GM12873 (cell line): ENCODE measurements around the gene PKM.

Source experiments
- TF ChIP-seq, protein P1 (sequence below): IDR thresholded peaks from 2 replicates; pipeline ENCODE4 v1.5.1; 2012; ENCODE audit warnings: low read depth, mild to moderate bottlenecking, moderate library complexity, low read length, control low read depth; ENCODE audit not compliant: insufficient read depth; ENCODE audit errors: missing control alignments

The PKM gene

DNA sequence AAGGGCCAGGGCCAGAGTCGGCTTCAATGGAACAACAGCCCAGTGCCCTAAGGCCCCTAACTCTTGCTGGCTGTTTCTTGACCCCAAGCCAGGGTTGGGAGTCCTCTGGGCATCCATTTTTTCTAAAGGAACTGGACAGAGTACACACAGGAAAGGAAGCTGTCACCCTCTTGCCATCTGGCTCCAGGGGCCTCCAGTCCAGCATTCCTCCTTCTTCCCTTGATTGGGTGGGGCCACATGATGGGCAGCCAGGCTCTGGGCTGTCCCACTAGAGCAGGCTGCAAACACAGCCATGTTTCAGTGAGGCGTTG, 31.8 kb downstream of the PKM start:
- TF ChIP-seq, protein P1, sequence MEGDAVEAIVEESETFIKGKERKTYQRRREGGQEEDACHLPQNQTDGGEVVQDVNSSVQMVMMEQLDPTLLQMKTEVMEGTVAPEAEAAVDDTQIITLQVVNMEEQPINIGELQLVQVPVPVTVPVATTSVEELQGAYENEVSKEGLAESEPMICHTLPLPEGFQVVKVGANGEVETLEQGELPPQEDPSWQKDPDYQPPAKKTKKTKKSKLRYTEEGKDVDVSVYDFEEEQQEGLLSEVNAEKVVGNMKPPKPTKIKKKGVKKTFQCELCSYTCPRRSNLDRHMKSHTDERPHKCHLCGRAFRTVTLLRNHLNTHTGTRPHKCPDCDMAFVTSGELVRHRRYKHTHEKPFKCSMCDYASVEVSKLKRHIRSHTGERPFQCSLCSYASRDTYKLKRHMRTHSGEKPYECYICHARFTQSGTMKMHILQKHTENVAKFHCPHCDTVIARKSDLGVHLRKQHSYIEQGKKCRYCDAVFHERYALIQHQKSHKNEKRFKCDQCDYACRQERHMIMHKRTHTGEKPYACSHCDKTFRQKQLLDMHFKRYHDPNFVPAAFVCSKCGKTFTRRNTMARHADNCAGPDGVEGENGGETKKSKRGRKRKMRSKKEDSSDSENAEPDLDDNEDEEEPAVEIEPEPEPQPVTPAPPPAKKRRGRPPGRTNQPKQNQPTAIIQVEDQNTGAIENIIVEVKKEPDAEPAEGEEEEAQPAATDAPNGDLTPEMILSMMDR, result no peak

DNA sequence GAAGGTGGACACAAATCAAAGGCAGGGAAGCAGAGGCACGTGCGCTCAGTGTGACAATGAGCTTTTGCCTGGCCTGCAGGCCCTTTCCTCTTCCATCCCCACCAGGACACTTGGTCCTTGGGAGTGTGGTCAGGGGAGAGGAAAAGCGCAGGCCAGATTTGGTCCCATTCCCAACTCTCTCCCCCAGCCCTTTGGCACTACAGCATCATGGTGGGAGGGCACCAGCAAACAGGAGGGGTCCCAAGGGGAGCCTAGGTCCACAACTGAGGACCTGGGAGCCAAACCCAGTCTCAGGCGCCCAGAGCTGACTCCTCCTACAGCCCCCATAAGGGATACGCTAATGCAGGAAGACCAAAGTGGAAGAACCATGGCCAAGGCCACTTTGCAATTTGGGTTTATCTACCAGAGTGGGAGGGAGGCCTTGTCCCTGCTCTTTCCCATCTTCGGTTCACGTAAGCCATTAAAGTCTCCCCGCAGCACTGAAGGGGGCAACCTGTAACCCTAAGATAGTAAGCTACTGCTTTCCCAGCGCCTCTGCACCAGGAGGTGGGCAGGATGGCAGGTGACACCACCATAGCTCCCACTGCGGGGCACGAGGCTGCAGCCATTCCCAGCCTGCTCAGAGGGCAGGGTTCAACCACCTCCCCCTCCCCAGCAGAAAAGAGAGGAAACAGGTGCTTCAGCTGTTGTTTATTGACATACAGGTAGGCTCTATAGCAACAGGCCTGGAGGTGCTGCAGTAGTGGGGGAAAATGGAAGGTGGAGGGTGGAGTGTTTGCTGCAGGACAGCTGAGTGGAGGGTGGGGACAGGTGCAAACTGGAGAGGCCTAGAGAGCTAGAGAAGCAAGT, 32.4 kb downstream of the PKM start:
- TF ChIP-seq, protein P1, result no peak

DNA sequence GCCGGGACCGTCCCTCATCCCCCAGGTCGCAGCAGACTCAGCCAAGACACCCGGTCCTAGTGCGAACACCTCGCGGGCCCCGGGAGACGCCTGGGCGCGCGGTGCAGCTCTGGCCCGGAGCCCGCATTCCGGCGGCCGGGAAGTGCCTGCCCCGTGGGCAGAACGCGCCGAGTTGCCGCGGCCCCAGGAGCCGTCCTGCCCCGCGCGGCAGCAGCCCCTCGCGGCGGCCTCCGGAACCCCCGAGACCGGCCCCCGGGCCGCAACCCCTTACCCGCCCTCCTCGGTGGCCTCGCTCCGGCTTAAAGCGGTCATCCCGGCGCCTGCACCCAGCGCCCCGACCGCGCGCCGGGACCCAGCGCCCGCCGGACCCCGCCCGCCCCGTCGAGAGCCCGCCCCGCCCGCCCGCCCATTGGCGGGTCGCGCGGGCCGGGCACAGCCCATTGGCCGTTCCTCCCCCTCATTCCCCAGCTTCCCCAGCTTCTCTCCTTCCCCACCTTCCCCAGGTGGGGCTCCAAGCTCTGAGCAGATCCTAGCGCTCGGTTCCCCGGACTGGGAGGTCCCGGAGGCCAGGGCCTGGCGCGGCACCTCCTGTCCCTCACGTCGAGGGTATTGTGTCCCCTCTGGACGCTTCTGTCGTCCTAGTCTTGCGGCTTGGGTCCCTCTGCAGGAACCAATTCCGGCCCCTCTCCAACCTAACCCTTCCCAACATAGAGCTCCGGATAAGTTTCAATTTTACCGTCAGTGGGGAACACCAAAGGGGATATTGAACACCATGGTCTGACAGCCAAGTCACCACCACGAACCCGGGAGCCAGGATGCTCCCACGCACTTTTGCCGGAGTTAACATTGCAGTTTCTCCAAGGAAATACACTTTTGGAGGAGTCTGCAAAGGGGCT, 33.3 kb downstream of the PKM start, which contains the start of gene GRAMD2A:
Gene GRAMD2A (minus strand): TSS at position 328 of the 896 bp plus-strand sequence.
- TF ChIP-seq, protein P1, result no peak

DNA sequence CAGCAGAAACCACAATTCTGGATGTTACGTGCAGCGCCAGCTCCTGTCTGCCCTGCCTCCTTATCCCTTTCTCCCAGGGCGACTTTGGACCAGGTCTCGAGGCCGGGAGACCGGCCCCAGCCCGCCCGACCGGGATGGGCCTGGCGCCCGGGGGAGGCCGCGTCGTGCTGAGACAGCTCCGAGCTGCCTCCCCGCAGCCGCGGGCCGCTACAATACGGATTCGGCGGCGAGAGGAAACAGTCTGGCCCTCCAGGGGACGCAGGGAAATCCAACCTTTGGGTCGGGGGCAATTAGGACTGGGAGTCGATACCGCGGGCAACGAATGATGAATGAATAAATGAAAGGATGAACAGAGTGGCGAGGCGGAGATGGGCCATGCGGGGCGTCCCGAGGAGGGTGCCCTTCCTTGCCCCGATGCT, 33.9 kb downstream of the PKM start:
- TF ChIP-seq, protein P1, result no peak

DNA sequence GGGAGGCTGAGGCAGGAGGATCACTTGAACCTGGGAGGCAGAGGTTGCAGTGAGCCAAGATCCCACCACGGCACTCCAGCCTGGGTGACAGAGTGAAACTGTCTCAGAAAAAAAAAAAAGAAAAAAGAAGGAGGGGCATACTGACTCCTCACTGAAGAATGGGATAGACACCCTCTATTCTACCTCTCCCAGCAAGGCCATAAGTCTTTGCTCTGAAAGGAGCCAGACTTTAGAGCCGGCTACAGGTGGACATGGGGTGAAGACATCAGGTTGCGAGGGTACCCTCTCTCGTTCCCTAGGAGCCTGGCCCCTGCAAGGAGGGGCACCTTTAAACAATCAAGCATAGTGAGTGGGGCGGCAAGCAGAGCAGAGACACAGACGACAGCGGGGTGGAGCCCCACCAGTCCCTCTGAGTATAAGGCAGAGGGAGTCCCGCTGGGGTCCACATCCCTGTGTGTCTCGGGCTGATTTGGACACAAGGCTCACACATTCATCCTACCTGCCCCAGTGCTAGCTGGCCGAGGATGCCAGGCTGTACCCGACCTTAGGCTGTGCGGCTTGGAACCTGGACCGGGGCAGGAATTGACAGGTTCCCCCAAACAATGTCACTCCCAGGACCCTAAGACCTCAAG, 34.5 kb downstream of the PKM start:
- TF ChIP-seq, protein P1, result no peak

DNA sequence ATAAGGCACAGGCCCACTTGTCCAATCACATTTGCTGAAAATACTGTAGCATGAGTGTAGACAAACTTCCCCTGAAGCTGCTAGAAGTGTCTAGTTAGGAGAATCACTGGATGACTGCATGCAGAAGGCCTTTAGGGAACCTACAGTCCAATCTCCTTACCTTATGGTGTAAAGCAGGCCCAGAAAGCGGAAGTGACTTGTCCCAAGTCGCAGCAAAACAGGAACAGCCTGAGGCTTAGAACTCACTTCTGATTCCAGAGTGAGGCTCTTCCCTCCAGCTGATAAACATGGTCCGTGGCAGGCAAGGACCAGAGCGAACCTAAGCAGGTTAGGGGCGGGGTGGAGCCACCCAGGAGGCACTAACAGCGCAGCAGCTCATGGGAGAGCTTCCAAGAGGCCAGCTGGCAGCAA, 35.9 kb downstream of the PKM start:
- TF ChIP-seq, protein P1, result no peak
